Measurements from ENCODE around the gene EVI5L.
A peak's percentile ranks its signal among the peaks of the same experiment; 100 is the strongest.

EVI5L gene

DNA sequence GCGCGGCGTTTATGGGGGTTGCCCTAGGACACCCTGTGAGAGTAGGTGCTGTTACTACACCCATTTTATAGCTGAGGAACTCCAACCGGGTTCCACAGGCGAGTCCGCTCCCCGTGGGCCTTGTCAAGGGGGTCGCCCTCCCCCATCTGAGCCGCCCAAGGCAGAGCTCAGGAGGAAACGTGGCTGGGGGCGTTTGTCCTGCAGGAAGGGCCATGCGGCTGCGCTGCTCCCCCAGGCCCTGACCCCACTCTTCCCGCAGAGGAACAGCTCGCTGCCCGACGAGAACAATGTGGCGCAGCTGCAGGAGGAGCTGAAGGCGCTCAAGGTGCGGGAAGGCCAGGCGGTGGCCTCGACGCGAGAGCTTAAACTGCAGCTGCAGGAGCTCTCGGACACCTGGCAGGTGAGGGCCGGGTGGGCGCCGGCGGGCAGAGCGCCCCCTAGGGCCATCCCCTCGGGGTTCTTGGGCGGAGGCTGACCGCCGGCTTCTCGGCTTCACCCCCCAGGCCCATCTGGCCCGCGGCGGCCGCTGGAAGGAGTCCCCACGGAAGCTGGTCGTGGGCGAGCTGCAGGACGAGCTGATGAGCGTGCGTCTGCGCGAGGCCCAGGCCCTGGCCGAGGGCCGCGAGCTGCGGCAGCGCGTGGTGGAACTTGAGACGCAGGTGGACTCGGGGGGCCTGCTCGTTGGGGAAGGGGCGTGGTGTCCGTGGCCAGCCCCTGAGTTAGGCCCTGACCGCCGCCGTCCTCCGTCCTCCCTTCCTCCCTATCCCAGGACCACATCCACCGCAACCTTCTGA is 31.8 kb downstream of the EVI5L start:
- DNase-seq, result no peak

DNA sequence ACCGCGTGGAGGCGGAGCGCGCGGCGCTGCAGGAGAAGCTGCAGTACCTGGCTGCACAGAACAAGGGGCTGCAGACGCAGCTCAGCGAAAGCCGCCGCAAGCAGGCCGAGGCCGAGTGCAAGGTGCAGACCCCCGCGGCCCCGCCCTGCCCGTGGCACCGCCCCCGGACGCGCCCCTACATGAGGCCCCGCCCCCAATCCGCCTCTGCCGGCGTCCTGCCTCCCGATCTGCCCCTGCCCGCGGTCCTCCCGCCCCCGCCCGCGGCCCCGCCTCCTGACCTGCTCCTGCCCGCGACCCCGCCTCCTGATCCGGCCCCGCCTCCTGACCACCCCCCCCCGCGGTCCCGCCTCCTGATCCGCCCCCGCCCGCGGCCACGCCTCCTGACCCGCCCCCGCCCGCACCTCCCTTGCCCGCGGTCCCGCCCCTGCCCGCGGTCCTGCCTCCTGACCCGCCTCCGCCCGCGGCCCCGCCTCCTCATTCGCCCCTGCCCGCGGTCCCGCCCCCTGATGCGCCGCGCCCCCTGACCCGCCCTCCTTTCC is 32.5 kb downstream of the EVI5L start:
- DNase-seq, result peak; percentile 60

DNA sequence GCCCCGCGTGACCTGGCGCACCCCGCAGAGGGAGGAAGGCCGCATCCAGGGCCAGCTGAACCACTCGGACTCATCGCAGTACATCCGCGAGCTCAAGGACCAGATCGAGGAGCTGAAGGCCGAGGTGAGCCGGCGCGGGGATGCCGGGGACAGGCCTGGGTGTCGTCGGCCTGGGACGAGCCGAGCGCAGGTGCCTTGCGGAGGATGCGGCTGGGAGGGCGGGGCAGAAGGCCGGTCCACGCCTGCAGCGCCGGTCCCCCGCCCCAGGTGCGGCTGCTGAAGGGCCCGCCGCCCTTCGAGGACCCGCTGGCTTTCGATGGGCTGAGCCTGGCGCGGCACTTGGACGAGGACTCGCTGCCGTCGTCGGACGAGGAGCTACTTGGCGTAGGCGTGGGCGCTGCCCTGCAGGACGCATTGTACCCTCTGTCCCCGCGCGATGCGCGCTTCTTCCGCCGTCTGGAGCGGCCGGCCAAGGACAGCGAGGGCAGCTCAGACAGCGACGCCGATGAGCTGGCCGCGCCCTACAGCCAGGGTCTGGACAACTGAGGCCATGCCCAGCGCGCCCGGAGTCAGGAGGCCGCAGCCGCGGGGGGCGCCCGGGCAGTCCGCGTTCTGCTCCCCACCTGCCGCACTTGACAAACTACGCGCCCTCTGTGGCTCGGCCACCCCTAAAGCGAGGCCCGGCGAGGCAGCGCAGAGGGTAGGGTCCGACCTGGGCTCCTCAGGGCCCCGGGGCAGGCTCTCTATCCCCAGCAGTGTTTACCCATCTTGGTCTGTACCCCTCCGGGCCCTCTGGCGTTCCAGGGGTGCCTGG is 33.3 kb downstream of the EVI5L start:
- DNase-seq, result no peak

DNA sequence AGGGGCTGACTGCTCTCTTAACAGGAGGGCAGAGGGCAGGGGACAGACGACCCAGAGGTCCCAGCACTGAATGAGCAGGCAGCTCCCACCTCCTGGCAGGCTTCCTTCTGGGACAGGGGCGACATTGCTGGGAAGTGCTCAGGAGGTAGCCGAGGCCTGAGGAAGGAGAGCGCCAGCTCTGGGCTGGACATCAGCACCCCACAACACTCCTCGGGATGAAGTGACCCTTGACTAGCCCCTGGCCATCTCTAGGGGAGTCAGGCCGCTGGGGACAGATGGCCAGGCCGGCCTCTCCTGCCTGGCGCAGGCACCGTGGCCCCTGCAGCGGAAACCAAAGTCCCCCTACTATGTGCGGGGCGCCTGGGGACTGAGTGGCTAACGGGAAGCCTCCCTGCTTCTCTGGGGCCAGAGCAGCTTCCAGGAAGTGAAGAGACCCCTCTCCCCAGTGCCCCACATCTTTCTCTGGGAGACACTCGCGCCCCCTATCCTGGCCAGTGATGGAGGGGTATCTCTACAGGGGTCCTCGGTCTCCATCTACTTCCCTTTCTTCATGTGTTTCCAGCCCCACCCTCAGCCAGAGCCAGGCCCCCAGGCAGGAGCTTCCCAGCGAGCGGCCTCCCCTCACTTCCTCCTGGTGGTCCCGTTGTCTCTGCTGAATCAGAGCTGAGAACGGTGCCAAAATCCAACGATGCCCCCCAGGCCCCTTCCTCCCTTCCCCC is 34.1 kb downstream of the EVI5L start:
- DNase-seq, result no peak

DNA sequence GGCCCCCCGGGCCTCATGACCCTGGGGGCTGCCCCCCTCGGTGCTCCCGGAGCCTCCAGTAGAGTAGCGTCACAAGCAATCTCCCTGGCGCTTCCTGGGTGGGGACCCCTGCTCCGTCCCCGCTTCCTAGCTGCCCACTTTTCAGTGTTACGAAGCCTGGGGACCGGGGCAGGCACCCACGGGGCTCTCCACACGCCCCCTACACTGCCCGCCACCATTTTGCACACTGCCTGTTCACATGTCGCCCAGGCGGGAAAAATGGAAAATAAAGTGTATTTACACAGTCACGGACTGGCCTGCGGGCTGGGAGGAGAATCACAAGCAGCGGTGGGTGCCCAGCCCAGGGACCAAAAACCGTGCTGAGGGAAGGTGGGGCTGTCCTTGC is 34.7 kb downstream of the EVI5L start:
- no peak for DNase-seq

DNA sequence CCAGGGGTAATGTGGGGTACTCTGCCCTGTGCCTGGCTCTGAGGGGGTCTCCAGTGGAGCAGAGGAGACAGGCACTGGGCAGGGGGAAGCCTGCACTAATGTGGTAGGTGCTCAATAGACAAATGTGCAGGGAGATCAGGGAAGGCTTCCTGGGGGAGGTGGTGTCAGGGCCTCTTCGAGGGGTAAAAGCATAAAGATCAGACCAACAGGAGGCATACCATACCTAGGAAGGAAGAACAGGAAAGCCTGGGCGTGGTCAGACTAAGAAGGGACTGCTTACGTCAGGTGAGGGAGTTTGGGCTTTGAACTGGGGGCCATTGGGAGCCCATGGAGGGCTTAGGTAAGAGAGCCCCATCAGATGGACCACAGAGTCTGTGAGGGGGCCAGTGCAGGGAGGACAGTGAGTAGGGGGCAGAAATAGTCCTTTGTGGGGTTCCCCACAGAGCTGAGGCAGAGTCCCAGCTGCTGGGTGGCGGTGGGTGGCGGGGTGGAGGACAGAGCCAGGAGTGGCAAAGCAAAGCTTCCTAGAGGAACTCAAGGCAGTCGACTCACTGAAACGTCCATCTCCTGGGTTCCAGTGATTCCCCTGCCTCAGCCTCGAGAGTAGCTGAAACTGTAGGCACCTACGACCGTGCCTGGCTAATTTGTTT is 35.4 kb downstream of the EVI5L start:
- DNase-seq, result no peak

DNA sequence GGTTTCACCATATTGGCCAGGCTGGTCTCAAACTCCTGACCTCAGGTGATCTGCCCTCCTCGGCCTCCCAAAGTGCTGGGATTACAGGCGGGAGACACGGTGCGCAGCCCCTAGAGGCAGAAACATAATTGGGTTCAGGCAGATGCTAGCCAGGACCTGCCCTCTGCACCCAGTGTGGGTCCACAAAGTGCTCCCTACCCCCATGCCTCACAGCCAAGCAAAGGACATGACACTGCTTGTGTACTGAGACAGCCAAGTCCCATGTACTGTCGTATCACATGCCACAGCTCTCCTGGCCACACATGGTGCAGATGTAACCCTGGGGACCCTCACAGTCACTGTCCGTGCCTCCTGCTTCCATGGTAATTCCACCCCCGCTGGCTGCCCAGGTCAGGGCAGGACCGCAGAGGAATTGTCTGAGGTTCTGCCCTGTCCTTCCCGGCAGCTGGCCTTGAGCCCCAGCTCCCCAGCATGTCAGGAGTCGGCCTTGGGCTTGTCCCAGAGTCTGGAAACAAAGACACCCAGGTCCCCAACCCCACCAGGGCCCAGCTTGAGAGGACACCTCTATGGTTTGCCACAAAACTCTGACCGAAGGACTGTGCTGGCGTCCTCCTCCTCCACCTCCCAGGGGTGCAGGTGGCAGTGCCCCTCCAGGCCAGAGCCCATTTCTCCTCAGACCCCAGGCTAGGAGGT is 36.5 kb downstream of the EVI5L start:
- no peak for DNase-seq

DNA sequence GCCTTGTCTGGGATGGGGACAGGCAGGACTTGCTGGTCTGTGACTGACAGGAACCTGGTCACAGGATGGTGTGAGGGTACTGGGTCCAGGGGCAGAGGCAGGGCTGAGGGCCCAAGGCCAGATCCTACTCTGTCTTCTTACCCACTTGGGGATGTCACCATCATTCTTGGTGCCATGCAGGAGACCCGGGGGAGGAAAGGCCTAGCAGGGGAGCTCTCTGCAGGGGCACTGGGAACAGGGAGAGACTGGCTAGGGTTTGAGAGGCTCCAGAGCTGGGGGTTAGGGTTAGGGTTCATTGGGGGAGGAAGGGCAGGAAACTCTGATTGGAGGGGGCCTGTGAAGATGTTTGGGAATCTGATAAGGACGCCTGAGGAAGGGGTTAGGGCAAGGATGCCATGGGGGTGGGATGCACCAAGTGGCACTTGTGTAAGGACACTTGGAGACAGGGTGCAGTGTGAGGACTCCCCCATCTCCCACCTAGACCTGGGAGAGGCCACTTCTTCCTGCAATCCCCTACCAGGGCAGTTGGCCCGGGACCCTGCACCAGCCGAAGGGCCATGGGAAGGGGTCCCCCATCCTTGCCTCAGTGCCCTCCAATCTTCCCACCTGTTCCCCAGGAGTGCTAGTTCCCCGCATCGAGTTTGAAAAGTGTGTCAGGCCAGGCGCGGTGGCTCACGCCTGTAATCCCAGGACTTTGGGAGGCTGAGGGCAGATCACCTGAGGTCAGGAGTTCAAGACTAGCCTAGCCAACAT is 37.2 kb downstream of the EVI5L start:
- DNase-seq, result no peak

DNA sequence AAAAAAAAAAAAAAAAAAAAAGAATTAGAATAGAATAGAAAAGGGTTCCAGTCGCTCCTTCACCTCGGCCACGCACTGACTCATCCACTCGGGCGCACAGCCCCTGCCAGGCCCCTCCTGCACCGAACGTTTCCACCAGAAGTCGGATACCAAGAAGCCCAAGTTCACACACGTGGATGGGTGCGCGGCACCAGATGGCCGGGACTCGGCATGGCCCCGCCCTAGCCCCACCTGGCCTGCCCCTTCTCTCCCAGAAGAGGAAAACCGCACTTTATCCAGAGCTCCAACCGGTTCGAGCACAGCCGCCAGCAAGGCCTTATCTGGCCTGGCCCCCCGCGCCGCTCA is 38.3 kb downstream of the EVI5L start:
- no peak for DNase-seq

DNA sequence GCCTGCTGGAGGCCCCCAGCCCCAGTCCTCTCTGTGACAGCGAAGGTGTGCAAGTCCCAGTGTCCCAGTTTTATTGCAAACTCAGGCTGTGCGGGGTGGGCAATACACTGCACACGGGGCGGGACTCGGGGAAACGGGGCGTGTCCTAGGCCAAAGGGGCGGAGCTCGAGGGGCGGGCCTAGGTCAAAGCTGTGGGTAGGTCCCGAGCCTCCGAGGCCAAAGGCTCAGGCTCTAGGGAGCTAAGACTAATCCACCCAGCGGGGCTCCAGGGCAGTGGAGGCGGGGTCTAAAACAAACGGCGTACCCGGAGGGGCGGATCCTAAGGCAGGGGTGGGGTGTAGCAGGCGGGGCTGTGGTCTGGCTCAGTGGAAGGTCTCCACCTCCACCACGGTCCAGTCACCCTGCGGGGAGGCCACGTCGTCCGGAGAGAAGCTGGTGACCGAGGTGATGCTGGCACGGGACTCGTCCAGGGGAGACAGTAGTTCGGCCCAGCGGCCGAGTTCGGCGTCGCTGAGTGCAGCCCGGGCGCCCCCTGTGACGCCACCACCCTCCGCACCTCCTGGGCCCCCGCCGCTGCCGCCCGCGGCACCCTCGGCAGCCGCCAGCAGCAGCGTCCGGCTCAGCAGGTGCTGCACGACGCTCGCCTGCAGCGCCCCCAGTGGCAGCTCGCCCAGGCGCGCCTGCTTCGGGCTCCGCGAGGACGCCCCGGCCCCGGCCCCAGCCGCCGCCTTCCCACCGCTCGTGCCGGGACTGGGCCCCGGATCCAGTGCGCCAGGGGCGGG is 38.8 kb downstream of the EVI5L start:
- no peak for DNase-seq

DNA sequence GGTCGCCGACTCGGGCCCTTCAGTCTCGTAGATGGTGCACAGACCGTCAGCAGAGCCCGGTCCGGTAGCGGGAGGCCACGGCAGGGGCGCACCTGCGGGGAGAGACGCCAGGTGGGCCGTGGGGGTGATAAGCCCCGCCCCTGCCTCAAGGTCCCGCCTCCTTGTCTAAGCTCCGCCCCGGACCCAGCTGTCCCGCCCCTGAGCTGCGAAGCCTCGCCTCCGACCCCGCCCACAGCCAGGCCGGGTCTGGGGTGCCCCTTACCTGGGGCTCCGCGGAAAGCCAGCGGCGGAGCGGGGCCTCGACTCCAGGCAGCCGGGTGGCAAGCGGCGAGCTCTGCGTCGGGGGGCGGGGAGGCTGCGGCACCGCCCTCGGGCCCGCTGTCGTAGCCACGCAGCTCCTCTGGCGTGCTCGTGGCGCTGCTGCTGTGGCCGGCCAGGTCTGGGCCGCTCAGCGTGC is 39.5 kb downstream of the EVI5L start:
- DNase-seq, result no peak

DNA sequence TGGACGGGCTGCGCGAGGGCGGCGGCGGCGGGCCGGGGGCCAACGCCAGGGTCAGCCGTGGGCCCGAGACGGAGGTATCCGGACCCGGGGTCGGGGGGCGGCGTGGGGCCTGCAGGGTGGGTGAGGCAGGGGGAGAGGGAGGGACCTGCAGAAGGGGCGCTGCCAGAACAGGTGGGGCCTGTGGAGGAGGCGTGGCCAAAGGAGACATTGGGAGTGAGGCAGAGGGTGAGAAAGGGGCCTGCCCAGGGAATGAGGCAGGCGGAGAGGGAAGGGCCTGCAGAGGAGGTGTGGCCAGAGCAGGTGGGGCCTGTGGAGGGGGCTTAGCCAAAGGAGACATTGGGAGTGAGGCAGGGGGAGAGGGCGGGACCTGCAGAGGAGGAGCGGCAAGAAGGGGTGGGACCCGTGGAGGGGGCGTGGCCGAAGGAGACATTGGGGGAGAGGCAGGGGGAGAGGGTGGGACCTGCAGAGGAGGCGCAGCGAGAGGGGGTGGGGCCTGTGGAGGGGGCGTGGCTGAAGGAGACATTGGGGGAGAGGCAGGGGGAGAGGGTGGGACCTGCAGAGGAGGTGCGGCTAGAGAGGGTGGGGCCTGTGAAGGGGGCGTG is 40.0 kb downstream of the EVI5L start:
- no peak for DNase-seq

DNA sequence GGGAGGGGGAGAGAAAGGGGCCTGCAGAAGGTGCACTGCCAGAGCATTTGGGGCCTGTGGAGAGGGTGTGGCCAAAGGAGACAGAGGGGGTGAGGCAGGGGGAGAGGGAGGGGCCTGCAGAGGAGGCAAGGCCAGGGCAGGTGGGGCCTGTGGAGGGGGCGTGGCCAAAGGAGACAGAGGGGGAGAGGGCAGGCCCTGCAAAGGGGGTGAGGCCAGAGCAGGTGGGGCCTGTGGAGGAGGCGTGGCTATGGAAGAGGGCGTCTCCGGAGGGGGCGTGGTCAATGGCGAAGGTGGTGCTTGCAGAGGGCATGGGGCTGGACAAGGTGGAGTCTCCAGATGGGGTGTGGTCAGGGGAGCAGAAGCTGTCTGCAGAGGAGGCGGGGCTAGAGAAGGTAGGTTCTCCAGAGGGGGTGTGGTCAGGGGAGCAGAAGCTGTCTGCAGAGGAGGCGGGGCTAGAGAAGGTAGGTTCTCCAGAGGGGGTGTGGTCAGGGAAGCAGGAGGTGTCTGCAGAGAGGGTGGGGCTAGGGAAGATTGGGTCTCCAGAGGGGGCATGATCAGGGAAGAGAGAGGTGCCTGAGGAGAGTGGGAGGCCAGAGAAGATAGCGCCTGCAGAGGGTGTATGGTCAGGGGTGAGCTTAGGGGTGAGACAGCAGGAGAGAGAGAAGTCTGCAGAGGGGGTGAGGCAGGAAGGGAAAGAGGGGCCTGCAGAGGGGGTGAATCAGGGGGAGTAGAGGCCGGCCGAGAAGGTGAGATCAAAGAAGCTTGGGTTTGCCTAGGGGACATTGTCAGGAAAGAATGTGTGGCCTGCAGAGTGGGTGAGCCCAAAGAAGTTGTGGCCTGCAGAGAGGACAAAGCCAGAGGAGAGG is 40.8 kb downstream of the EVI5L start:
- DNase-seq, result peak; percentile 39

DNA sequence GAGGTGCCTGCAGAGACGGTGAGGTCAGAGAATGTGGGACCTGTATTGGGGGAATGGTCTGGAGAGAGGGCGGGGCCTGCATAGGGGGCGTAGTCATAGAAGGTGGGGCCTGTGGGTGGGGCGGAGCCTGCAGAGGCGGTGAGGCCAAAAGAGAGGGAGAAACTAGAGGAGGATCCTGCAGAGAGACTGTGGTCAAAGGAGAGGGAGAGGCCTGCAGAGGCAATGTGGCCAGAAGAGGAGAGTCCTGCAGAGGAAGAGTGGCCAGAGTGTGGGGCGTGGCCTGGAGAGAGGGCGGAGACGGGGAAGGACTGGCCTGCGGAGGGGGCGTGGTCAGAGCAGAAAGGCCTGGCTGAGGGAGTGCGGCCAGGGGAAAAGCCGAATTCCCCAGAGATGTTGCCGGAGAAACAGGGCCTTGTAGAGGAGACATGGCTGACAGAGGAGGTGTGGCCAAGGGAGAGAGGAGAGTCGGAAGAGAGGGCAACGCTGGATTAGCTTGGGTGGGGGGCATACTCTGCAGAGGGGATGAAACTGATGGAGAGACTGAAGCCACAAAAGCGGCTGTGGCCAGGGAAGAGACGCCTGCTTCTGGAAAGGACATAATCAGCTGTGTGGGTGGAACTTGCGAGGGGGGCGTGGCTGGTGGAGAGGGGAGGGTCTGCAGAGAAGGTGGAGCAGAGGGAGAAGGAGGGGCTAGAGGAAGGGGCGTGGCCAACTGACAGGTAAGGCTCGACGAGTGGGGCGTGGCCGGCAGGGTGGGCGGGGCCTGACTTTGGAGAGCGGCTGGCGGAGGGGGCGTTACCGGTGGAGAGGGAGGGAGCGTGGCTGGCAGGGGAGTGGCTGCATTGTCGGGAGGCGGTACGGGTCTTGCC is 41.7 kb downstream of the EVI5L start:
- peak; percentile 90 for DNase-seq

DNA sequence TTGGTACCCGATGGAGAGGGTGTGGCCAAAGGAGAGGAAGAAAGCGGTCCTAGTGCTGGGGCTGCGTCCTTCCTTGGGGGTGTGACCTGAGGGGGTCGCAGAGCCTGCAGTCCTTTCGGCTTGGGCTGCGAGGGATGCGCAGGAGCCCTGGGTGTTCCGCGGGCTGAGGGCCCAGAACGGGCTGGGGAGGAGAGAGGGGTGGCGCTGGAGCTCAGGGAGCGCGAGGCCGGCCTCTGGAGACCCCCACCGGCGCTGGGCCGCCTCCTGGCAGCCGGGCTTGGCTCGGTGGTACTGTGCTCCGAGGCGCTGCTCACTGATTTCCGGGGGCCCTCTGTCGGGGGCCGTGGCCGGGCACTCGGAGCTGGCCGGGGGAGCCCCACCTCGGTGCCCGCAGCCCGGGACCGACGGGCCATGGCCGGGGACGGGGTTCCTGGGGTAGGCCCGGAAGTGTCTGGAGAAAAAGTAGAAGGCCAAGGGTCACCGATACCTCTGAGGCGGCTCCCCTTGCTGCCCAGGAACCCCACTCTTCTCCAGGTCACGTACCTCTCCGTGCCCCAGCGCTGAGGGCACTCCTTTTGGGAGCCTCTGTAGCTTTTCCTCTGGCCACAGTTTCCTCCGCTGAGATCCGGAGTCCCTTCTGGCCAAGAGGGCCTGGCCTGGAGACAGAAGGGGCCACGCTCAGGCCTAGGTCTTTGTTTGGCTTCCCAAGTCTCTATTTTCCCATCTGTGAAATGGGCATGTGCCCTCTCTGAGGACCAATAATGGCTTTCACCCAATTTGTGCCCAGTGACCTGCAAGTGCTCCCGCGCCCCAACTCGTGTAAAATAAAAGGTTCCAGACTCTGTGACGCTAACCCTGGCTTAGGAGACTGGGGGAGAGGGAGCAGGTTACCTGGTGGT is 42.5 kb downstream of the EVI5L start:
- DNase-seq, result no peak

DNA sequence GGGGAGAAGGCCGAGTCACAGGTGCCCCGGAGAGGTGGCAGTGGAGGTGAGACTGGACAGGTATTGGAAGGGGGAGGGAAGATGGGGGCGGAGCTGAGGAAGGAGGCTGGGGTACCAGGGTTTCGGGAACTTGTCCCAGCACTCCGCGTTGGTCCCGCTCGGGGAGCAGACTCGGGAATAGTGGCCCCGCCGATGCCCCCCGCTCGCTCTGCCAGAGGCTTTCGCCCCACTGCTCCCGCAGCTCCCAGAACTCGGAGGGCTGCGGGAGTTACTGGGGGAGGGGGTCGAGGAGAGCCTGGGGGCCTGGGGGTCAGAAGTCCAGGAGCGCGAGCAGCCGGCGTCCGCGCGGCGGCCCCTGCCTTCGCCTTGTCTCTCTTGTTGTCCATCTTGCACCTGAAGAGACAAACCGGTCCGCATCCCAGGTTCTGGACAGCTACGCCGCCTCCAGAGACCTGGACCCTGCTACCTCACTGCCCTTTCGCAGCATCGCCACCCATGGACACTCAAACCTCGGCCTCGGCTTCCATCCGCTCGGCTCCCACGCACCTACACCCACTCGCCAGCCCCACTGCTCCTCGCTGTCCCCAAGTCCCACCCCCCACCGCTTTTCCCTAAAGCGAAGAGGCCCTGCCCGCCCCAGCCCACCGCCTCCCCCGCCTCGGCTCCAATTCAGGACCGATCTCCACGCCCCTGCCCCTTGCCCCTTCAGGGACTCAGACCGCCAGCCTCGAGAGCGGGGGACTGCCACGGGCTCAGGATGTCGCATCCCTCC is 43.5 kb downstream of the EVI5L start:
- DNase-seq, result no peak
